A549 (cell line): ENCODE results near the gene CYLD.

ENCODE experiments used
- EHMT2 ChIP-seq: fragments of 200-600 bp; sonication (generic); IDR thresholded peaks from 2 replicates; pipeline ENCODE4 v1.6.1; 2016; ENCODE audit warnings: antibody characterized with exemption, low read depth, mild to moderate bottlenecking, moderate library complexity
- KDM1A ChIP-seq: fragments of 200-600 bp; sonication (generic); IDR thresholded peaks from 2 replicates; pipeline ENCODE4 v1.6.1; 2016; ENCODE audit warnings: low read depth, mild to moderate bottlenecking
- MAX ChIP-seq: IDR thresholded peaks from 2 replicates; pipeline ENCODE4 v1.6.1; 2012
- POLR2A ChIP-seq: IDR thresholded peaks from 2 replicates; pipeline ENCODE4 v1.6.1; 2012; ENCODE audit warnings: mild to moderate bottlenecking, low read length
- TF ChIP-seq, protein P1 (sequence below): fragments of 200-600 bp; sonication (generic); IDR thresholded peaks from 2 replicates; pipeline ENCODE4 v1.6.1; 2016; ENCODE audit warnings: antibody characterized with exemption, mild to moderate bottlenecking, moderate library complexity

DNA sequence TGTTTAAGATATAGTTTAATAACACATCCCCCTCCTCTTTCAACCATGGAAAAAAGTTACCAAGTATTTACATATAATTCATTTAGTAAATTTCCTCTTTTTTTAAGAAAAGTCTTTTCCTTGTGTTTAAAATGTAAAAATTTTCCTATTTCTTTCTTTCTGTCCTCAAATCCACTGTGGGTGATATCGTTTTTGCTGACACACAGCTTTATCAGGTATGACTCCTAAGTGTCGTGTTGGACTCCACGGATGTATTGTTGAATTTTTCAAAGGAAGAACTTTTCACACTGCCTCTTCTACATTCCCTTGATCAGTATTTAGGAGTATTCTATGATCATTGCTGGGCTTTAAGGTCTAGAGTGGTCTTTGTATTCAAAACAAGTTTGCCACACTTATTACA is 33.1 kb downstream of the CYLD start:
- TF ChIP-seq, protein P1, sequence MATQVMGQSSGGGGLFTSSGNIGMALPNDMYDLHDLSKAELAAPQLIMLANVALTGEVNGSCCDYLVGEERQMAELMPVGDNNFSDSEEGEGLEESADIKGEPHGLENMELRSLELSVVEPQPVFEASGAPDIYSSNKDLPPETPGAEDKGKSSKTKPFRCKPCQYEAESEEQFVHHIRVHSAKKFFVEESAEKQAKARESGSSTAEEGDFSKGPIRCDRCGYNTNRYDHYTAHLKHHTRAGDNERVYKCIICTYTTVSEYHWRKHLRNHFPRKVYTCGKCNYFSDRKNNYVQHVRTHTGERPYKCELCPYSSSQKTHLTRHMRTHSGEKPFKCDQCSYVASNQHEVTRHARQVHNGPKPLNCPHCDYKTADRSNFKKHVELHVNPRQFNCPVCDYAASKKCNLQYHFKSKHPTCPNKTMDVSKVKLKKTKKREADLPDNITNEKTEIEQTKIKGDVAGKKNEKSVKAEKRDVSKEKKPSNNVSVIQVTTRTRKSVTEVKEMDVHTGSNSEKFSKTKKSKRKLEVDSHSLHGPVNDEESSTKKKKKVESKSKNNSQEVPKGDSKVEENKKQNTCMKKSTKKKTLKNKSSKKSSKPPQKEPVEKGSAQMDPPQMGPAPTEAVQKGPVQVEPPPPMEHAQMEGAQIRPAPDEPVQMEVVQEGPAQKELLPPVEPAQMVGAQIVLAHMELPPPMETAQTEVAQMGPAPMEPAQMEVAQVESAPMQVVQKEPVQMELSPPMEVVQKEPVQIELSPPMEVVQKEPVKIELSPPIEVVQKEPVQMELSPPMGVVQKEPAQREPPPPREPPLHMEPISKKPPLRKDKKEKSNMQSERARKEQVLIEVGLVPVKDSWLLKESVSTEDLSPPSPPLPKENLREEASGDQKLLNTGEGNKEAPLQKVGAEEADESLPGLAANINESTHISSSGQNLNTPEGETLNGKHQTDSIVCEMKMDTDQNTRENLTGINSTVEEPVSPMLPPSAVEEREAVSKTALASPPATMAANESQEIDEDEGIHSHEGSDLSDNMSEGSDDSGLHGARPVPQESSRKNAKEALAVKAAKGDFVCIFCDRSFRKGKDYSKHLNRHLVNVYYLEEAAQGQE, result no peak
- TF ChIP-seq MAX (no peak), KDM1A (no peak), EHMT2 (no peak), POLR2A (no peak)
